Suprapubic skin (tissue), 3 donors: ENCODE results near the gene CNRIP1.

Source experiments
- EP300 ChIP-seq: sonication (generic); formaldehyde crosslinking; IDR thresholded peaks from one replicate; pipeline ENCODE4 v1.6.1; 2017; ENCODE audit warnings: antibody characterized with exemption
- POLR2A ChIP-seq, 2 donors: fragments of 450-650 bp; IDR thresholded peaks; one replicate each; pipeline ENCODE4 v1.6.1; 2017; ENCODE audit warnings: antibody characterized with exemption in 2 of 2, mild to moderate bottlenecking in 2 of 2, moderate library complexity in 2 of 2
- TF ChIP-seq, protein P1 (sequence below), 2 donors: fragments of 200-600 bp in 1 of 2; fragments of 450-650 bp in 1 of 2; sonication (generic) in 1 of 2; IDR thresholded peaks; one replicate each; pipeline ENCODE4 v1.5.1; 2016 to 2019; ENCODE audit warnings: antibody characterized with exemption in 2 of 2, mild to moderate bottlenecking in 1 of 2, moderate library complexity in 1 of 2

DNA sequence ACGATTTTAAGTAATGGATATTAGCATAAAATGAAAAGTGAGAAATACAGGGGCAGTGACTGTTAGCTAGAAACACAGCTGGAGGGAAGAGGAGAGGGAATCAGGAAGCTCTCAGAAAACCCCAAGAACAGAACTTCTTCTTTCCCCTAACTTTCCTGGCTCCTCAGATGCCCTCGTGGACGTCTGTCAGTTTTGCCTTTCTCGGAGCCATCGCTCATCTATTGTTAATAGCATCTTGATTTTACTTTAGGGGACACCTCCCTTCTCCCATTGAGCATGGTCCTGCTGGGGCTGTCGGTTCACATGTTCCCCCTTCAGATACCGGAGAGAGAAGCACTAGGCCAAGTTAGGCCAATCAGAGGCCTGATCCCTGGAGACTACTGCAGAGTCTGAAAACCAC is 43.0 kb upstream of the CNRIP1 start:
- TF ChIP-seq, protein P1, sequence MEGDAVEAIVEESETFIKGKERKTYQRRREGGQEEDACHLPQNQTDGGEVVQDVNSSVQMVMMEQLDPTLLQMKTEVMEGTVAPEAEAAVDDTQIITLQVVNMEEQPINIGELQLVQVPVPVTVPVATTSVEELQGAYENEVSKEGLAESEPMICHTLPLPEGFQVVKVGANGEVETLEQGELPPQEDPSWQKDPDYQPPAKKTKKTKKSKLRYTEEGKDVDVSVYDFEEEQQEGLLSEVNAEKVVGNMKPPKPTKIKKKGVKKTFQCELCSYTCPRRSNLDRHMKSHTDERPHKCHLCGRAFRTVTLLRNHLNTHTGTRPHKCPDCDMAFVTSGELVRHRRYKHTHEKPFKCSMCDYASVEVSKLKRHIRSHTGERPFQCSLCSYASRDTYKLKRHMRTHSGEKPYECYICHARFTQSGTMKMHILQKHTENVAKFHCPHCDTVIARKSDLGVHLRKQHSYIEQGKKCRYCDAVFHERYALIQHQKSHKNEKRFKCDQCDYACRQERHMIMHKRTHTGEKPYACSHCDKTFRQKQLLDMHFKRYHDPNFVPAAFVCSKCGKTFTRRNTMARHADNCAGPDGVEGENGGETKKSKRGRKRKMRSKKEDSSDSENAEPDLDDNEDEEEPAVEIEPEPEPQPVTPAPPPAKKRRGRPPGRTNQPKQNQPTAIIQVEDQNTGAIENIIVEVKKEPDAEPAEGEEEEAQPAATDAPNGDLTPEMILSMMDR (IDR thresholded peaks at IDR 0.05) = no peak
- no peak for TF ChIP-seq POLR2A (IDR thresholded peaks at IDR 0.05)
- no peak for TF ChIP-seq EP300
